Measurements from ENCODE around the gene MCUR1.
A peak's percentile ranks its signal among the peaks of the same experiment; 100 is the strongest.

Gene MCUR1

GRCh38 chr6:13807696-13808095, 6.7 kb downstream of the MCUR1 start:
- no peak for TF ChIP-seq CTCF (IDR thresholded peaks at IDR 0.05; ENCODE audit: low read depth, low read length)
- H3K4me3 ChIP-seq (replicated peaks in 1 of 2; ENCODE audit: low read depth in 2 of 2, low read length in 2 of 2), result no peak overlapping the region
- DNase-seq (ENCODE audit: low read depth in 2 of 2), result peak; percentile 22 to 52

- DNase-seq (ENCODE audit: low read depth in 2 of 2), result no peak
- no peak for TF ChIP-seq CTCF (IDR thresholded peaks at IDR 0.05; ENCODE audit: low read depth, low read length)
- H3K4me3 ChIP-seq (replicated peaks in 1 of 2; ENCODE audit: low read depth in 2 of 2, low read length in 2 of 2), result no peak overlapping the region
Observed at GRCh38 chr6:13803581-13803980, 10.8 kb downstream of the MCUR1 start.

GRCh38 chr6:13800615-13801014, 13.7 kb downstream of the MCUR1 start:
- no peak for TF ChIP-seq CTCF (IDR thresholded peaks at IDR 0.05; ENCODE audit: low read depth, low read length)
- DNase-seq (ENCODE audit: low read depth in 2 of 2), result no peak

GRCh38 chr6:13796781-13797180, 17.6 kb downstream of the MCUR1 start:
- no peak overlapping the region for H3K4me3 ChIP-seq (replicated peaks in 1 of 2; ENCODE audit: low read depth in 2 of 2, low read length in 2 of 2)
- no peak for TF ChIP-seq CTCF (IDR thresholded peaks at IDR 0.05; ENCODE audit: low read depth, low read length)
- DNase-seq (ENCODE audit: low read depth in 2 of 2), result no peak

More at GRCh38 chr6:13800615-13801014, 13.7 kb downstream of the MCUR1 start:
- no peak overlapping the region for H3K4me3 ChIP-seq (replicated peaks in 1 of 2; ENCODE audit: low read depth in 2 of 2, low read length in 2 of 2)

- peak; percentile 86 to 93 for DNase-seq (ENCODE audit: low read depth in 2 of 2)
- H3K4me3 ChIP-seq (replicated peaks in 1 of 2; ENCODE audit: low read depth in 2 of 2, low read length in 2 of 2), result no peak overlapping the region
Observed at GRCh38 chr6:13795041-13795750, 19.2 kb downstream of the MCUR1 start.

GRCh38 chr6:13794184-13794583, 20.2 kb downstream of the MCUR1 start:
- peak; percentile 84 to 98 for DNase-seq (ENCODE audit: low read depth in 2 of 2)

More at GRCh38 chr6:13795041-13795750, 19.2 kb downstream of the MCUR1 start:
- peak; percentile 91 for TF ChIP-seq CTCF (IDR thresholded peaks at IDR 0.05; ENCODE audit: low read depth, low read length)

More at GRCh38 chr6:13794184-13794583, 20.2 kb downstream of the MCUR1 start:
- no peak for TF ChIP-seq CTCF (IDR thresholded peaks at IDR 0.05; ENCODE audit: low read depth, low read length)
- H3K4me3 ChIP-seq (replicated peaks in 1 of 2; ENCODE audit: low read depth in 2 of 2, low read length in 2 of 2), result no peak overlapping the region
